Prostate gland (tissue), 2 donors: ENCODE results near the gene BANP.

Source experiments
- POLR2A ChIP-seq: fragments of 450-650 bp; IDR thresholded peaks from one replicate; pipeline ENCODE4 v1.6.1; 2016; ENCODE audit warnings: antibody characterized with exemption, mild to moderate bottlenecking
- POLR2AphosphoS5 ChIP-seq: sonication (generic); formaldehyde crosslinking; IDR thresholded peaks from one replicate; pipeline ENCODE4 v1.6.1; 2017; ENCODE audit warnings: antibody characterized with exemption
- TF ChIP-seq, protein P1 (sequence below), 4 experiments: fragments of 200-600 bp in 2 of 4; fragments of 450-650 bp in 2 of 4; sonication (generic) in 2 of 4; IDR thresholded peaks; 1 replicate in 3 of 4; 2 replicates in 1 of 4; pipeline ENCODE4 v1.5.1; 2016 to 2019; ENCODE audit warnings: antibody characterized with exemption in 4 of 4, mild to moderate bottlenecking in 2 of 4, moderate library complexity in 2 of 4

DNA sequence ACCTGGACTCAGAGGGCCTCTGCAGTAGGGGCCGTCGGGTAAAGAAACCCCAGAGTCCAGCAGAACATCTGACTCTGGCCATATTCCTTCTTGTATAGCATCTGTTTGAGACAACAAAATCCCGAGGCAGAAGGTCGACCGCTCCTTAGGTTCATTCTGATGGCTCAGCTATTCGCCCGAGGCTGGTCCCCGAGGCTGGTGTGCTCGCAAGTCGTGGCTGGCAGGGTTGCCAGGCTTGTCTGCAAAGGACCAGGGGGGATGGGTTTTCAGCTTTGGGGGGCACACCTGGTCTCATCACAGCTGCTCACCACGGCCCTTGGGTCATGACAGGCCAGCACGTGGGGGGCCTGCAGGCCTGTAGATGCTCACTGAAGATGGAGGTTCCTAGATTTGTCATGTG, 119.1 kb downstream of the BANP start:
- TF ChIP-seq, protein P1, sequence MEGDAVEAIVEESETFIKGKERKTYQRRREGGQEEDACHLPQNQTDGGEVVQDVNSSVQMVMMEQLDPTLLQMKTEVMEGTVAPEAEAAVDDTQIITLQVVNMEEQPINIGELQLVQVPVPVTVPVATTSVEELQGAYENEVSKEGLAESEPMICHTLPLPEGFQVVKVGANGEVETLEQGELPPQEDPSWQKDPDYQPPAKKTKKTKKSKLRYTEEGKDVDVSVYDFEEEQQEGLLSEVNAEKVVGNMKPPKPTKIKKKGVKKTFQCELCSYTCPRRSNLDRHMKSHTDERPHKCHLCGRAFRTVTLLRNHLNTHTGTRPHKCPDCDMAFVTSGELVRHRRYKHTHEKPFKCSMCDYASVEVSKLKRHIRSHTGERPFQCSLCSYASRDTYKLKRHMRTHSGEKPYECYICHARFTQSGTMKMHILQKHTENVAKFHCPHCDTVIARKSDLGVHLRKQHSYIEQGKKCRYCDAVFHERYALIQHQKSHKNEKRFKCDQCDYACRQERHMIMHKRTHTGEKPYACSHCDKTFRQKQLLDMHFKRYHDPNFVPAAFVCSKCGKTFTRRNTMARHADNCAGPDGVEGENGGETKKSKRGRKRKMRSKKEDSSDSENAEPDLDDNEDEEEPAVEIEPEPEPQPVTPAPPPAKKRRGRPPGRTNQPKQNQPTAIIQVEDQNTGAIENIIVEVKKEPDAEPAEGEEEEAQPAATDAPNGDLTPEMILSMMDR (IDR thresholded peaks at IDR 0.05): no peak
- TF ChIP-seq POLR2A (no peak), POLR2AphosphoS5 (no peak)
